ENCODE results near the gene MCM3.

DNA sequence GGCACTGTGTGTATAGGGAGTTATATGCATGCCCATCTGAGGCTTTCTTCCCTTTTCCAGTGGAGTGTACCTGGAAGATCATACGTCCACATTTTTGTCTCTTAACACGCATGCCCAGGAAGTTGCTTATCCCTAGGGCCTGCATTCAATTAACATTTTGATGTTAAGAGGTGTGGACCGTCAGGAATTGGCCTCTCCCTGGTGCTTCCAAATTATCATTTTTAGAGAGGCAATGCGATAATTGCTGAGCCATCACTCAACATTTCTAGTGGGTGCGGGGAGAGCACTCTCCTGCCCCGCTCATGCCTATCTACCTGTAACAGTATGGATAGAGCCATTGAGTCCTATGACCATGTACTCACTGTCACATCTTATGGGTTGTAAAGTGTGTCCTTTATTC, 39.6 kb upstream of the MCM3 start:
- TF ChIP-seq POLR2A (IDR thresholded peaks at IDR 0.05), result no peak
- TF ChIP-seq, protein P1, sequence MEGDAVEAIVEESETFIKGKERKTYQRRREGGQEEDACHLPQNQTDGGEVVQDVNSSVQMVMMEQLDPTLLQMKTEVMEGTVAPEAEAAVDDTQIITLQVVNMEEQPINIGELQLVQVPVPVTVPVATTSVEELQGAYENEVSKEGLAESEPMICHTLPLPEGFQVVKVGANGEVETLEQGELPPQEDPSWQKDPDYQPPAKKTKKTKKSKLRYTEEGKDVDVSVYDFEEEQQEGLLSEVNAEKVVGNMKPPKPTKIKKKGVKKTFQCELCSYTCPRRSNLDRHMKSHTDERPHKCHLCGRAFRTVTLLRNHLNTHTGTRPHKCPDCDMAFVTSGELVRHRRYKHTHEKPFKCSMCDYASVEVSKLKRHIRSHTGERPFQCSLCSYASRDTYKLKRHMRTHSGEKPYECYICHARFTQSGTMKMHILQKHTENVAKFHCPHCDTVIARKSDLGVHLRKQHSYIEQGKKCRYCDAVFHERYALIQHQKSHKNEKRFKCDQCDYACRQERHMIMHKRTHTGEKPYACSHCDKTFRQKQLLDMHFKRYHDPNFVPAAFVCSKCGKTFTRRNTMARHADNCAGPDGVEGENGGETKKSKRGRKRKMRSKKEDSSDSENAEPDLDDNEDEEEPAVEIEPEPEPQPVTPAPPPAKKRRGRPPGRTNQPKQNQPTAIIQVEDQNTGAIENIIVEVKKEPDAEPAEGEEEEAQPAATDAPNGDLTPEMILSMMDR (IDR thresholded peaks at IDR 0.05), result no peak
- TF ChIP-seq EP300 (IDR thresholded peaks at IDR 0.05), result no peak

All from tibial nerve (tissue), 4 donors.